ENCODE results near the gene CPSF2.

GRCh38 chr14:92122761-92123160 is 992 bp downstream of the CPSF2 start:
- TF ChIP-seq EP300 (IDR thresholded peaks at IDR 0.05; ENCODE audit: borderline replicate concordance) = no peak
- TF ChIP-seq REST (IDR thresholded peaks at IDR 0.05; ENCODE audit: low read depth) = no peak
- no peak for TF ChIP-seq EGR1 (IDR thresholded peaks at IDR 0.05)
- no peak for TF ChIP-seq MAX (IDR thresholded peaks at IDR 0.05)
- no peak for TF ChIP-seq CREB1 (IDR thresholded peaks at IDR 0.05; ENCODE audit: low read depth)
- TF ChIP-seq TAF1 (IDR thresholded peaks at IDR 0.05; ENCODE audit: low read depth) = no peak
- no peak for TF ChIP-seq YY1 (IDR thresholded peaks at IDR 0.05; ENCODE audit: low read depth)
- no peak for TF ChIP-seq ZBTB7A (IDR thresholded peaks at IDR 0.05; ENCODE audit: low read depth)
- TF ChIP-seq CEBPB (IDR thresholded peaks at IDR 0.05) = no peak
- no peak for TF ChIP-seq NFIC (IDR thresholded peaks at IDR 0.05)
- TF ChIP-seq FOXM1 (IDR thresholded peaks at IDR 0.05; ENCODE audit: borderline replicate concordance, low read depth) = no peak
- TF ChIP-seq, protein P1, sequence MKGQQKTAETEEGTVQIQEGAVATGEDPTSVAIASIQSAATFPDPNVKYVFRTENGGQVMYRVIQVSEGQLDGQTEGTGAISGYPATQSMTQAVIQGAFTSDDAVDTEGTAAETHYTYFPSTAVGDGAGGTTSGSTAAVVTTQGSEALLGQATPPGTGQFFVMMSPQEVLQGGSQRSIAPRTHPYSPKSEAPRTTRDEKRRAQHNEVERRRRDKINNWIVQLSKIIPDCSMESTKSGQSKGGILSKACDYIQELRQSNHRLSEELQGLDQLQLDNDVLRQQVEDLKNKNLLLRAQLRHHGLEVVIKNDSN (IDR thresholded peaks at IDR 0.05) = no peak
- TF ChIP-seq RAD21 (IDR thresholded peaks at IDR 0.05; ENCODE audit: low read depth) = no peak
- no peak for TF ChIP-seq TEAD4 (IDR thresholded peaks at IDR 0.05)
